DOHH2 (cell line): ENCODE measurements around the gene MED25.

Source experiments
- CTCF ChIP-seq: fragments of 200-600 bp; sonication (generic); IDR thresholded peaks from one replicate; pipeline ENCODE4 v1.5.1; 2014; ENCODE audit warnings: antibody characterized with exemption, mild to moderate bottlenecking, low read depth, low read length; ENCODE audit not compliant: poor library complexity, severe bottlenecking
- EZH2phosphoT487 ChIP-seq: fragments of 200-600 bp; sonication (generic); IDR thresholded peaks from 2 replicates; pipeline ENCODE4 v1.6.1; 2017; ENCODE audit warnings: borderline replicate concordance, mild to moderate bottlenecking, antibody characterized with exemption, low read length, moderate library complexity, mixed read lengths

DNA sequence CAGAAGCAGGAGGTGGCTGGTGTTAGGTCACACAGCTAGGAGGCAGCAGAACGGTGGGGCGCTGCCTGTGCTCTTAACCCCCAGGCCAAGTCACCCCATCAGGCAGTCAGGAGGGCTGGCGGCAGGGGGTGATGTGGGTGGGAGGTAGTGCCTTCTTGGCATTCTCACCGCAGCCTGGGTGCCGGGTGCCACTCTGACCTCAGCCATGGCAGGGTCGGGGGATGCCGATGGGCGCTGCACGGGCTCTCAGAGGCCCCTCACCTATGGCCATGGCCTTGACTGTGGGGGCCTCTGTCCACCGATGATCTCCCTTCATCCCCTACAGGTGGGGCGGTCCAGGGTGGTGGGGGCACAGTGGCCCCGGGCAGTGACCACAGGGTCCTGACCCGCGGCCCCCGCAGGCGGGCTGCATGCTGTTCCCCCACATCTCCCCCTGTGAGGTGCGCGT is 38.5 kb downstream of the MED25 start:
- TF ChIP-seq CTCF (no peak), EZH2phosphoT487 (no peak)
